GM18502 (cell line): ENCODE results near the gene SIAH2.
A peak's percentile ranks its signal among the peaks of the same experiment; 100 is the strongest.

ENCODE experiments used
- ATAC-seq: cut with Tn5 transposase; IDR thresholded peaks from one replicate; pipeline ENCODE4 v1.9.1; 2021; ENCODE audit warnings: mild to moderate bottlenecking; ENCODE audit not compliant: unreplicated experiment, poor library complexity

Gene SIAH2

GRCh38 chr3:150778793-150779401 is 15.9 kb upstream of the SIAH2 start:
- ATAC-seq: no peak

GRCh38 chr3:150775001-150775599 is 12.1 kb upstream of the SIAH2 start:
- no peak for ATAC-seq

- no peak for ATAC-seq
Measured at GRCh38 chr3:150773616-150774192, 10.7 kb upstream of the SIAH2 start.

GRCh38 chr3:150771600-150771999 is 8.6 kb upstream of the SIAH2 start:
- no peak for ATAC-seq

- ATAC-seq: no peak
Measured at GRCh38 chr3:150770681-150771080, 7.7 kb upstream of the SIAH2 start.

GRCh38 chr3:150766742-150767141 is 3.8 kb upstream of the SIAH2 start:
- ATAC-seq: no peak

GRCh38 chr3:150765949-150766720 is 3.2 kb upstream of the SIAH2 start:
- ATAC-seq: peak; percentile 25

- no peak for ATAC-seq
Measured at GRCh38 chr3:150764967-150765366, 2.0 kb upstream of the SIAH2 start.

GRCh38 chr3:150764566-150764965 is 1.6 kb upstream of the SIAH2 start:
- no peak for ATAC-seq

- peak; percentile 8 for ATAC-seq
Measured at GRCh38 chr3:150763841-150764483, 993 bp upstream of the SIAH2 start.

- peak; percentile 4 for ATAC-seq
Measured at GRCh38 chr3:150762662-150763121, 277 bp downstream of the SIAH2 start.

- ATAC-seq: no peak
Measured at GRCh38 chr3:150761831-150762661, 923 bp downstream of the SIAH2 start.

- peak; percentile 32 for ATAC-seq
Measured at GRCh38 chr3:150760431-150761200, 2.4 kb downstream of the SIAH2 start.

GRCh38 chr3:150759947-150760346 is 3.0 kb downstream of the SIAH2 start:
- no peak for ATAC-seq

GRCh38 chr3:150759319-150759718 is 3.6 kb downstream of the SIAH2 start:
- no peak for ATAC-seq

- no peak for ATAC-seq
Measured at GRCh38 chr3:150757768-150758167, 5.2 kb downstream of the SIAH2 start.

GRCh38 chr3:150757364-150757763 is 5.6 kb downstream of the SIAH2 start:
- ATAC-seq: no peak

GRCh38 chr3:150756491-150757059 is 6.4 kb downstream of the SIAH2 start:
- no peak for ATAC-seq

GRCh38 chr3:150755902-150756301 is 7.1 kb downstream of the SIAH2 start:
- ATAC-seq: no peak
